ENCODE results near the gene CNPY3.
"Not testable (repeated sequence)": the region's sequence is repeated elsewhere in the genome, so short reads cannot be mapped to it uniquely, and the experiment has no call there.

- TF ChIP-seq, protein P1, sequence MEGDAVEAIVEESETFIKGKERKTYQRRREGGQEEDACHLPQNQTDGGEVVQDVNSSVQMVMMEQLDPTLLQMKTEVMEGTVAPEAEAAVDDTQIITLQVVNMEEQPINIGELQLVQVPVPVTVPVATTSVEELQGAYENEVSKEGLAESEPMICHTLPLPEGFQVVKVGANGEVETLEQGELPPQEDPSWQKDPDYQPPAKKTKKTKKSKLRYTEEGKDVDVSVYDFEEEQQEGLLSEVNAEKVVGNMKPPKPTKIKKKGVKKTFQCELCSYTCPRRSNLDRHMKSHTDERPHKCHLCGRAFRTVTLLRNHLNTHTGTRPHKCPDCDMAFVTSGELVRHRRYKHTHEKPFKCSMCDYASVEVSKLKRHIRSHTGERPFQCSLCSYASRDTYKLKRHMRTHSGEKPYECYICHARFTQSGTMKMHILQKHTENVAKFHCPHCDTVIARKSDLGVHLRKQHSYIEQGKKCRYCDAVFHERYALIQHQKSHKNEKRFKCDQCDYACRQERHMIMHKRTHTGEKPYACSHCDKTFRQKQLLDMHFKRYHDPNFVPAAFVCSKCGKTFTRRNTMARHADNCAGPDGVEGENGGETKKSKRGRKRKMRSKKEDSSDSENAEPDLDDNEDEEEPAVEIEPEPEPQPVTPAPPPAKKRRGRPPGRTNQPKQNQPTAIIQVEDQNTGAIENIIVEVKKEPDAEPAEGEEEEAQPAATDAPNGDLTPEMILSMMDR (IDR thresholded peaks at IDR 0.05), result not testable (repeated sequence)
- TF ChIP-seq POLR2AphosphoS5 (IDR thresholded peaks at IDR 0.05), result not testable (repeated sequence)
Measured at GRCh38 chr6:42880871-42881270, 48.4 kb upstream of the CNPY3 start.

All from upper lobe of left lung (tissue), 4 donors.